WTC11 (cell line): ENCODE measurements around the gene NENF. TPM values are rescaled to one million over a fixed set of nuclear protein-coding genes. Genes with fewer than 3 reads are reported as not detected.

Experiments
- ATAC-seq: fragments of 200-7000 bp; cut with Tn5 transposase; 2 replicates; pipeline ENCODE4 v1.10.0; 2021; ENCODE audit warnings: mild to moderate bottlenecking, moderate library complexity
- CTCF ChIA-PET: fragments of 300-600 bp; sonication (Branson Sonifier 250); formaldehyde crosslinking; loops from one replicate; lab custom pipeline; 2021; ENCODE audit warnings: antibody characterized with exemption; lab: Charles Lee
- POLR2A ChIA-PET: fragments of 350-600 bp; sonication (Branson Sonifier 250); formaldehyde crosslinking; loops from one replicate; lab custom pipeline; 2021; ENCODE audit warnings: antibody characterized with exemption; lab: Charles Lee
- DNase-seq: peaks from one replicate; pipeline ENCODE4 v3.0.0; 2021; ENCODE audit warnings: low spot score
- H3K27ac Mint-ChIP-seq: 2 replicates; pipeline ENCODE4 v1.8.0; 2021; ENCODE audit warnings: mixed read lengths
- H3K27me3 Mint-ChIP-seq: 2 replicates; pipeline ENCODE4 v1.8.0; 2021; ENCODE audit warnings: low read depth, mild to moderate bottlenecking, moderate library complexity, mixed read lengths
- H3K36me3 Mint-ChIP-seq: 2 replicates; pipeline ENCODE4 v1.8.0; 2021; ENCODE audit warnings: mixed read lengths
- H3K4me1 Mint-ChIP-seq: 2 replicates; pipeline ENCODE4 v1.8.0; 2022; ENCODE audit warnings: mixed read lengths
- H3K4me3 Mint-ChIP-seq: 2 replicates; pipeline ENCODE4 v1.8.0; 2021; ENCODE audit warnings: mild to moderate bottlenecking, moderate library complexity, mixed read lengths
- H3K9me3 Mint-ChIP-seq: 2 replicates; pipeline ENCODE4 v1.8.0; 2021; ENCODE audit warnings: mixed read lengths
- AR ChIP-seq: fragments of 250-450 bp; sonication (Bioruptor Pico); IDR thresholded peaks from 2 replicates; pipeline ENCODE4 v1.9.0; 2021; ENCODE audit warnings: mild to moderate bottlenecking
- ATF3 ChIP-seq: sonication (generic); formaldehyde crosslinking; conservative IDR thresholded peaks from 2 replicates; pipeline ENCODE4 v1.8.1; 2022; ENCODE audit warnings: mild to moderate bottlenecking, missing genetic modification reagents
- CDX4 ChIP-seq: fragments of 250-450 bp; sonication (Bioruptor Pico); IDR thresholded peaks from 2 replicates; pipeline ENCODE4 v1.9.0; 2021; ENCODE audit warnings: moderate library complexity, mild to moderate bottlenecking, inconsistent platforms, borderline replicate concordance
- CREB1 ChIP-seq: sonication (generic); formaldehyde crosslinking; IDR thresholded peaks from 2 replicates; pipeline ENCODE4 v1.8.0; 2023; ENCODE audit warnings: mild to moderate bottlenecking, missing genetic modification reagents
- E2F1 ChIP-seq: sonication (generic); formaldehyde crosslinking; IDR thresholded peaks from 2 replicates; pipeline ENCODE4 v1.8.0; 2022; ENCODE audit warnings: mild to moderate bottlenecking, missing genetic modification reagents
- HMGA2 ChIP-seq: fragments of 250-450 bp; sonication (Bioruptor Pico); IDR thresholded peaks from 2 replicates; pipeline ENCODE4 v1.4.0; 2021; ENCODE audit warnings: mild to moderate bottlenecking, moderate library complexity
- HMGXB4 ChIP-seq: sonication (generic); formaldehyde crosslinking; IDR thresholded peaks from 2 replicates; pipeline ENCODE4 v1.8.1; 2023; ENCODE audit warnings: mild to moderate bottlenecking, moderate library complexity, missing genetic modification reagents
- IRF1 ChIP-seq: sonication (generic); formaldehyde crosslinking; IDR thresholded peaks from 2 replicates; pipeline ENCODE4 v1.8.0; 2023; ENCODE audit warnings: missing genetic modification reagents
- IRF2 ChIP-seq: sonication (generic); formaldehyde crosslinking; IDR thresholded peaks from 2 replicates; pipeline ENCODE4 v1.8.0; 2022; ENCODE audit warnings: low read depth, missing genetic modification reagents, borderline replicate concordance
- RELA ChIP-seq: sonication (generic); formaldehyde crosslinking; IDR thresholded peaks from 2 replicates; pipeline ENCODE4 v1.8.1; 2022; ENCODE audit warnings: missing genetic modification reagents, mild to moderate bottlenecking, borderline replicate concordance
- SOX15 ChIP-seq: fragments of 250-450 bp; sonication (Bioruptor Pico); IDR thresholded peaks from 2 replicates; pipeline ENCODE4 v1.9.0; 2021; ENCODE audit warnings: mild to moderate bottlenecking
- TCF7 ChIP-seq: sonication (generic); formaldehyde crosslinking; IDR thresholded peaks from 2 replicates; pipeline ENCODE4 v1.8.0; 2022; ENCODE audit warnings: mild to moderate bottlenecking, low read depth, missing genetic modification reagents, moderate library complexity
- USF2 ChIP-seq: sonication (generic); formaldehyde crosslinking; IDR thresholded peaks from 2 replicates; pipeline ENCODE4 v1.8.1; 2023; ENCODE audit warnings: mild to moderate bottlenecking, missing genetic modification reagents, moderate library complexity
- ZBTB43 ChIP-seq: sonication (generic); formaldehyde crosslinking; IDR thresholded peaks from 2 replicates; pipeline ENCODE4 v1.8.1; 2023; ENCODE audit warnings: mild to moderate bottlenecking, missing genetic modification reagents
- ZNF121 ChIP-seq: sonication (generic); formaldehyde crosslinking; IDR thresholded peaks from 2 replicates; pipeline ENCODE4 v1.8.0; 2023; ENCODE audit warnings: missing genetic modification reagents
- ZNF138 ChIP-seq: sonication (generic); formaldehyde crosslinking; conservative IDR thresholded peaks from 2 replicates; pipeline ENCODE4 v1.8.1; 2022; ENCODE audit warnings: mild to moderate bottlenecking, moderate library complexity, missing genetic modification reagents
- total RNA-seq: library from RNA; stranded (reverse); gene quantifications from 3 replicates; pipeline ENCODE4 v1.2.3, GENCODE V29; 2021

NENF gene
- total RNA-seq, 1 experiment from 2014 or later = 27.3 TPM

- TF ChIP-seq AR = no peak
- no peak for TF ChIP-seq ATF3
- TF ChIP-seq IRF2 (CRISPR knock-in tag) = no peak
- no peak for TF ChIP-seq E2F1 (CRISPR knock-in tag)
- TF ChIP-seq ZBTB43 (CRISPR knock-in tag) = no peak
- no peak for TF ChIP-seq ZNF138 (CRISPR knock-in tag)
- no peak for TF ChIP-seq ZNF121 (CRISPR knock-in tag)
- TF ChIP-seq IRF1 (CRISPR knock-in tag) = no peak
- no peak for TF ChIP-seq CDX4 (CRISPR knock-in tag)
- no peak for TF ChIP-seq RELA (CRISPR knock-in tag)
- TF ChIP-seq SOX15 (CRISPR knock-in tag) = no peak
- TF ChIP-seq TCF7 (CRISPR knock-in tag) = no peak
- no peak for TF ChIP-seq HMGXB4
- TF ChIP-seq HMGA2 (CRISPR knock-in tag) = no peak
- no peak for TF ChIP-seq CREB1 (CRISPR knock-in tag)
- no peak for TF ChIP-seq USF2 (CRISPR knock-in tag)
- H3K4me3 Mint-ChIP-seq = no peak overlapping the region
- H3K4me1 Mint-ChIP-seq = peaks cover 23% of the 10 kb centered on the region
- POLR2A ChIA-PET = interaction anchor here (0.7 kb wide), 1 partner anchor 126 kb away, joined by 3 read pairs; the partner anchor contains the start of gene ATF3
- DNase-seq = no peak
- ATAC-seq = no peak
- H3K9me3 Mint-ChIP-seq = no peaks in the 10 kb centered on the region
- H3K27me3 Mint-ChIP-seq = no peaks in the 10 kb centered on the region
- H3K27ac Mint-ChIP-seq = no peak overlapping the region
- H3K36me3 Mint-ChIP-seq = no peaks in the 10 kb centered on the region
- CTCF ChIA-PET = interaction anchor here (5.7 kb wide), 1 partner anchor 183 kb away, joined by 47 read pairs; no protein-coding TSS in a partner anchor
These were observed 49.4 kb downstream of the NENF start for GRCh38 chr1:212482006-212482636.
